GM12872 (cell line): ENCODE measurements around the gene C2.

ENCODE experiments used
- TF ChIP-seq, protein P1 (sequence below): IDR thresholded peaks from 3 replicates; pipeline ENCODE4 v1.5.1; 2011; ENCODE audit warnings: low read depth, mild to moderate bottlenecking, low read length, moderate library complexity; ENCODE audit not compliant: insufficient read depth

C2 gene

DNA sequence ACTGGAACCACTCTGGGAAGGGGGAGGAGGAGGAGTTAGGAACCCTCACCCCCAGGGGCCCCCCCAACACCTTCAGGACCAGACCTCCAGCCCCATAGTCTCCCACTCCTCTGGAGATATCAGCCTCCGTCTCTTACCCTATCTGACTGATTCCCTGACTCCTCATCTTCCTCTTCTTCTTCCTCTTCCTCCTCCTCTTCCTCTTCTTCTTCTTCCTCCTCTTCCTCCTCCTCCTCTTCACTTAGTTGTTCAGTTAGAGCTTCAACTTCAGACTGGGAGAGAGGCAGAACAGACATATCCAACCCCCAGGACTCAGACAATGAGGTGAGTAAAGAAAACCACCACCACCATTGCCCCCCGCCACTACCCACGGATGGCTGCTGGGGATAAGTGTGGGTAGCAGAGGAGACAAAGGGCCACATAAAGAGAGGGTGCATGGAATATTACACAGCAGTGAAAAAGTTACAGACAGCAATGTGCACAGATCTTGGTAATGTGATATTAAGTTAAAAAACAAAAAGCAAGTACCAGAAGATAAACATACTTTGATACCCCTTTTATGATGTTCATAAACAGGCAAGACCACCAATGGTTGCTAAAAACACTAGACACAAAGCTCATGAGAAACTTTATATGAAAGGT lies 38.1 kb upstream of the C2 start:
- TF ChIP-seq, protein P1, sequence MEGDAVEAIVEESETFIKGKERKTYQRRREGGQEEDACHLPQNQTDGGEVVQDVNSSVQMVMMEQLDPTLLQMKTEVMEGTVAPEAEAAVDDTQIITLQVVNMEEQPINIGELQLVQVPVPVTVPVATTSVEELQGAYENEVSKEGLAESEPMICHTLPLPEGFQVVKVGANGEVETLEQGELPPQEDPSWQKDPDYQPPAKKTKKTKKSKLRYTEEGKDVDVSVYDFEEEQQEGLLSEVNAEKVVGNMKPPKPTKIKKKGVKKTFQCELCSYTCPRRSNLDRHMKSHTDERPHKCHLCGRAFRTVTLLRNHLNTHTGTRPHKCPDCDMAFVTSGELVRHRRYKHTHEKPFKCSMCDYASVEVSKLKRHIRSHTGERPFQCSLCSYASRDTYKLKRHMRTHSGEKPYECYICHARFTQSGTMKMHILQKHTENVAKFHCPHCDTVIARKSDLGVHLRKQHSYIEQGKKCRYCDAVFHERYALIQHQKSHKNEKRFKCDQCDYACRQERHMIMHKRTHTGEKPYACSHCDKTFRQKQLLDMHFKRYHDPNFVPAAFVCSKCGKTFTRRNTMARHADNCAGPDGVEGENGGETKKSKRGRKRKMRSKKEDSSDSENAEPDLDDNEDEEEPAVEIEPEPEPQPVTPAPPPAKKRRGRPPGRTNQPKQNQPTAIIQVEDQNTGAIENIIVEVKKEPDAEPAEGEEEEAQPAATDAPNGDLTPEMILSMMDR: no peak

DNA sequence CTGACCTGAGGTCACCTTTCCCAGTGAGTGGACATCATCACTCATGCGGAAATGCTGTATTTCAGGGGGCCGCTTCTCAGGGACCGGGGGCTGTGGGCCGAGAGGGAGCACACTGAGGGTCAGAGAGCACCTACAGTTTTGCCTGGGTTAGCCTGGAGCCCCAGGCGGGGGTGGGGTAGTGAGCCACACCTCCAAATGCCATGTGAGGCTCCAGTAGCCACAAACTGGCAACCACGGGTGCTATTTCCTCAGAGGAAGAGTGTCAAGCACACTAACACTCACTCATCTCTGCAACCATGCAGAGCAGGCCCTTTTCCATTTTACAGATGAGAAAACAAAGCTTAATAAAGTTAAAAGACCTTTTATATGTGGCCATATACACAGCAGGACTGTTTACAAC lies 34.7 kb upstream of the C2 start:
- TF ChIP-seq, protein P1: no peak

DNA sequence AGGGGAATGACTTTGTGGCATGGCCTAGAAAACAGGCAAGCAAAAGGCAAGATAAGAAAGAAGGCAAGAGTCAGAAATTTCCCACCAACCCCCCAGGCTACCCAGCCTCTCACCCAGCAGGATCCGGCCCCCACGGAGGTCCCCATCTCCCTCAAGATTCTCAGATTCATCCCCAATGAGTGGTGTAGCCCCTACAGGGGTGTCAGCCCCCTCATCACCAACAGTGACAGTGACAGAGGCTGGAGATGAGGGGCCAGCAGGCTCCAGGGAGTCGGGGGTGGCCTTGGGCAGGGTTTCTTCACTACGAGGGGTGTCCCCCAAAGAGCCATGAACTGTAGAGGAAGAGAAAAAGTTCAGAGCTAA lies 31.0 kb upstream of the C2 start:
- TF ChIP-seq, protein P1: no peak

DNA sequence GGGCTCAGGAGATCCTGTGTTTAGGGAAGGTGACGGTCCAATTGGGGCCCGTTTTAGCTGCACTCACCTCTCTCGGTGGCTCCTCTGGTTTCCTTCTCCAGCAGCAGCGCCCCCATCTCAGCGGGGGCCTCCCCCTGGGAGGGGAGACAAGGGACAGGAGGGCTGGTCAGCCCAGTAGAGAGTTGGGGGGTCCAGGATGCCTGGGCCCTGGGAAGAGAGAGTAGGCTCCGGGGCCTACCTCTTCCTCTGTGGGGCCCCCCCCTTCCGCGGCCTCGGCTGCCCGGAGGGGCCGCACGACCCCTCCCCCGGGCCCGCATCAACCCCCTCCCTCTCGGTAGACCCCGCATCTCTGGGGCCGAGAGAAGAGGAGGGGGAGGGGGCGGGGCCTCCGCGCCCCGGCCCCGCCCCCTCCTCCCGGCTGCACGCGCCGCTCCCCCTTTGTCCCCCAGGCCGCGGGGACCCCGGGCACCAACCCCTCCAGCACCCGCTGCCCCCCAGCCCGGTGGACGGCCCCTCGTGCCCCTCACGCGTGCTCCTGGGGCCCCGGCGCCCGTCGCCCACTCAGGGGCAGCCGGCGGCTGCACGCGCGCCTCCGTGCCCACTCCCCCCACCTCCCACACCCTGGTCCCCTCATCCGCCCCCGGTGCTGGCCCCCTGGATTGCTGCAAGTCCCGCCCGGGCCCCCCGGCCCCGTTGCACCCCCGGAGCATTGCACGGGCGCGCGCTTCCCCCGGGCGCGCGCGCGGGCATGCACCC lies 30.5 kb upstream of the C2 start:
- TF ChIP-seq, protein P1: no peak

DNA sequence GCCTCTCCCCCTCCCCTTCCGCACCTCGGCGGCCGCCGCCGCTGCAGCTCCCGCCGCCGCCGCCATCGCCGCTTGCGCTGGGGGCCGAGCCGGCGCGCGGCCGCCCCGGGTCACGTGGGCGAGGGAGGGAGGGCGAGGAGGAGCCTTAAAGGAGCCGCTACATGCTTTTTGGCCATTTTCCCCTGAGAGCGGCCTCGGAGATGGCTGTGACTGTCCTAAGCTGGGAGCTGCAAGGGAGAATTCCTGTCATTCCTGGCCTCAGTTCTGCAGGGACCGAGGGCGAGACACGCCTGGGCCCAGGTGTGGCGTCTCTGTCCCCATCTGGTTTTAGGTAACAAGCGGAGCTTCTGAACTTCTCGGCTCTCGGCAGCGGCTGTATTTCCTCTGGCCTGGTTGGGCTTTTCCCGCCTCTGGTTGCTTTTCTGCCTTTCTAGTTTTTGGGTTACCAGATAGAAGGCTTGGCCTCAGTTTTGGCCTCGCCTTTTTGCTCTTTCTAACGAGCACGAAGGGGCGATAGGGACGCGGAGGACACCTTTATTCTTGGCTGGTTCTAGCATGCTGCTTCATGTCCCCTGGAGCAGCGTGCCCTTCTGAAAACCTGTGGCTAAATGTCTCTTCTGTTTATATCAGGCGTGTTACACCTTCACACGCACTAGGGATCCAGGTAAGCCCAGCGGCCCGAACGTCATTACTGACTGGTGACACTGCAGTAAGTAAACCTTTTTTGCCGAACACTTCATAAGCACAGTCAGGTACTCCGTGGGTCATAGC lies 29.7 kb upstream of the C2 start, which contains the start of gene EHMT2:
EHMT2 (minus strand) TSS at position 87 of the 771 bp plus-strand sequence; CDS start at position 66, 21 bp downstream.
- TF ChIP-seq, protein P1: no peak; the same call in 2 of the 3 replicates

DNA sequence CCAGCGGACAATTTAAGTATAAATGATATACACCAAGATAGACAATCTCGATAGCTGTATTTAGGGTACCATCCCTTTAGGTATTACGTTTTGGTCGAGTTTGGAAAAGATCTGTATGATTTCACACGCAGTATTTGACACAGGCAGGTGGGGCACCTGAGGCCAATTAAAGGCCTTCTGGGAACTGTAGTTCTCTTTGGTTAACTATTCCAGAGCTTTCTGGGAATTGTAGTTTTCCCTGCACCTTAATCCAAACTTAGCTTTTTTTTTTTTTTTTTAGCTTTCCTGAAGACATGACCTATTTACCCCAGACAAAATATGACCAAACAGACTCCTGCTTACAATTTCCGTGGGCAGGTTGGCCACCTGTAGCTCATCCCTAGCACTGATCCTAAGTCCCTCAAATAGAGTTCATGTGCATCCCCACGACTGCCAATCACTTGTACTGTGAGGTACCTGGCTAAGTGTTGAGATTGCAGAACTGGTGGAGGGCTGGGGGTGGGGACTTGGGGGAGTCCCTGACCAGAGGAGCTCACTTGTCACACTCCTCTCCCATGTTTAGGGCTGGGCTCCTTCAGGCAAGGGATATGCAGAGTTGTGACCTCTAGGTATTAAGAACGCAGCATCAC lies 29.0 kb upstream of the C2 start:
- TF ChIP-seq, protein P1: 0 out of 3 replicates have a peak, but pooled peaks have one; percentile 1

DNA sequence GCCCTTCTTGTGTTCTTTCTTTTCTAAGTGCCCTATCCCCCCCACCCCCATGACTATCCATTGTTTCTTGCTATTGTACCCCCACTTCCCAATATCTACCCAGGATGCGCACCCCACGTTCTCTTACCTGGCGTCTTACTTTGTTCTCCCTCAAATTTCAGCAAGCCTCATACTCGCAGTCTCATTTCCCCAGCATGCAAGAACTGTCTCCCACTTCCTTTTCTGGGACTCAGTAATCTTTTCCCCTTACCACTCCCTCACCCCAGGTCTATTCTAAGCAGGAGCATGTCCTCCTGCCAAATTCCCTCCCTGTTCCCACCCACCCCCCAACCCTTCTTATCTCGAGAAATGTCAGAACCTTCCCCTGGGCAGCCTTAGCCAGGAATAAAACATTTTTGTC lies 28.3 kb upstream of the C2 start:
- TF ChIP-seq, protein P1: no peak
